SHP77 (cell line): ENCODE results near the gene LRRC73.
"Not testable (repeated sequence)": the region's sequence is repeated elsewhere in the genome, so short reads cannot be mapped to it uniquely, and the experiment has no call there.

ENCODE experiments used
- DNase-seq, 2 experiments: peaks; one replicate each; lab custom pipeline; 2025; lab: John Stamatoyannopoulos, UW

The LRRC73 gene

DNA sequence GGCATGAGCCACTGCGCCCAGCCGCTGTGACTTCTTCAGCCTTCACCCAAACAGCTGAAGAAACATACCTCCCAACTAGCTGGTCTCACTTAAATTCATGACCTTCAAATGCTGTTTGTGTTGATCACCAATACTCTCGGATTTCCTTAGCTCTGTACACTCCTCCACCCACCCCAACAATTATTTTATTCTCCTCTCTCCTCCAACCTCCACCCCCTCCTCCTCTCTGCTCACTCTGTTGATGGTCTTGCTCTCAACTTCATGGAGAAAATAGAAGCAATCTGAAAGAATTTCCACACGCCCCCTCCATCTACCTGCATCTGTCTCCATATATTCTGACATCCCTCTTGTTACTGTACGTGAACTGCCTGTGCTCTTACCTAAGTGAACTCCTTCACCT is 48.2 kb downstream of the LRRC73 start:
- no peak for DNase-seq

GRCh38 chr6:43460032-43460431 is 50.1 kb downstream of the LRRC73 start:
- DNase-seq: no peak

DNA sequence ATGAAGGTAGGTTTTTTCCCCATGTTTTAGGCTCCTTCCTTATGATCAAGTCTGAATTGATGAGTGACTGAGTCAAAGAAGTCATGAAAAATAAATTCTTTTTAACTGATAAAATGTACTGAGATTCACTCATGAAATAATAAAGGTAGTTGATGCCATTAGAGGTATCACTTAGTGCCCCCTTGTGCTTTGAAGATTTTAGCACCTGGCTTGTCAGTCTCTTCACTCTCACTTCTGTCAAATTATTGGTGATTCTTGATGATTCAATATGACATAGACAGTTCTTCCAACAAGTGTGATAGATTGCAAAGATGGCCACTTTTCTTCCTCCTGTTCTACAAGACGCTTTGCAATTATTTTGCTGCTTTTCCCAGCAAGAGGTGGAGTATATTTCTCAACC is 50.6 kb downstream of the LRRC73 start:
- DNase-seq: no peak

DNA sequence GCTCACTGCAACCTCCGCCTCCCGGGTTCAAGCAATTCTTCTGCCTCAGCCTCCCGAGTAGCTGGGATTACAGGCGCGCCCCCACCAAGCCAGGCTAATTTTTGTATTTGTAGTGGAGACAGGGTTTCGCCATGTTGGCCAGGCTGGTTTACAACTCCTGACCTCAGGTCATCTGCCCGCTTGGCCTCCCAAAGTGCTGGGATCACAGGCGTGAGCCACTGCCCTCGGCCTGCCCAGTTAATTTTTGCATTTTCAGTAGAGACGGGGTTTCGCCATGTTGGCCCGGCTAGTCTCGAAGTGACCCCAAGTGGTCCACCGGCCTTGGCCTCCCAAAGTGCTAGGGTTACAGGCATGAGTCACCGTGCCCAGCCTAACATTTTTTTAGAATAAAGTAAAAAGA is 52.0 kb downstream of the LRRC73 start:
- DNase-seq: not testable (repeated sequence)

- no peak for DNase-seq
These were observed 52.5 kb downstream of the LRRC73 start for GRCh38 chr6:43457643-43458042.
